PC-9 (cell line): ENCODE data around the gene ARL4A.

Source experiments
- CTCF ChIP-seq: fragments of 200-600 bp; sonication (generic); conservative IDR thresholded peaks from 2 replicates; pipeline ENCODE4 v1.6.1; 2017; ENCODE audit warnings: mixed run types, antibody characterized with exemption, mild to moderate bottlenecking, moderate library complexity
- EZH2 ChIP-seq: fragments of 200-600 bp; sonication (generic); IDR thresholded peaks from 2 replicates; pipeline ENCODE4 v1.8.0; 2017; ENCODE audit warnings: antibody characterized with exemption, low read depth

GRCh38 chr7:12731775-12732174 lies 44.3 kb downstream of the ARL4A start:
- TF ChIP-seq CTCF = no peak
- no peak for TF ChIP-seq EZH2
